ENCODE data around the gene ABHD17A. TPM values are rescaled to one million over a fixed set of nuclear protein-coding genes. Genes with fewer than 3 reads are reported as not detected.

ABHD17A gene
- total and polyA plus RNA-seq, 10 donors = 73.4 to 107 (median 83.6) TPM

DNA sequence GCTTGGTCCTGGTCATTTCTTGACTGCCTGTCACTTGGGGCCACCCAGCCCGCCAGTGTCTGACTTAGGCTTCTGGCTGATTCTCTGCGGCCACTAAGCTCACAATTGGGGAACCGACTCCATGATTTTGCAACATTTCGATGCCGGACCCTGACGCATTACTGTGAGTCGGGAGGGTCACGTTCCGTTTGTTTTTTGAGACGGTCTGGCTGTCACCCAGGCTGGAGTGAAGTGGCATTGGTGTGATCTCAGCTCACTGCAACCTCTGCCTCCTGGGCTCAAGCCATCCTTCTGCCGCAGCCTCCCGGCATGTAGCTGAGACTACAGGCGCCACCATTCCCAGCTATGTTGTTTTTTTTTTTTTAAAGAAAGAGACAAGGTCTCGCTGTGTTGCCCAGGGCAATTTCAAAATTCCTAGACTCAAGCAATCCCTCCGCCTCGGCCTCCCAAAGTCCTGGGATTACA lies 16.7 kb upstream of the ABHD17A start:
- 48 to 87% (median 74%) methylated on average over 16 of the region's 16 CpGs for WGBS, 5 donors
- intact Hi-C loops (cut with DNase I; ENCODE audit: low total_unique reads) = no loop called here
- peaks cover 20 to 89% (median 57%) of the 10 kb centered on the region in 6 donors for H3K4me1 ChIP-seq
- TF ChIP-seq POLR2AphosphoS5 (IDR thresholded peaks at IDR 0.05) = peak; percentile 7 to 71 (median 56)
- TF ChIP-seq POLR2A (IDR thresholded peaks at IDR 0.05) = no peak
- TF ChIP-seq, protein P1, sequence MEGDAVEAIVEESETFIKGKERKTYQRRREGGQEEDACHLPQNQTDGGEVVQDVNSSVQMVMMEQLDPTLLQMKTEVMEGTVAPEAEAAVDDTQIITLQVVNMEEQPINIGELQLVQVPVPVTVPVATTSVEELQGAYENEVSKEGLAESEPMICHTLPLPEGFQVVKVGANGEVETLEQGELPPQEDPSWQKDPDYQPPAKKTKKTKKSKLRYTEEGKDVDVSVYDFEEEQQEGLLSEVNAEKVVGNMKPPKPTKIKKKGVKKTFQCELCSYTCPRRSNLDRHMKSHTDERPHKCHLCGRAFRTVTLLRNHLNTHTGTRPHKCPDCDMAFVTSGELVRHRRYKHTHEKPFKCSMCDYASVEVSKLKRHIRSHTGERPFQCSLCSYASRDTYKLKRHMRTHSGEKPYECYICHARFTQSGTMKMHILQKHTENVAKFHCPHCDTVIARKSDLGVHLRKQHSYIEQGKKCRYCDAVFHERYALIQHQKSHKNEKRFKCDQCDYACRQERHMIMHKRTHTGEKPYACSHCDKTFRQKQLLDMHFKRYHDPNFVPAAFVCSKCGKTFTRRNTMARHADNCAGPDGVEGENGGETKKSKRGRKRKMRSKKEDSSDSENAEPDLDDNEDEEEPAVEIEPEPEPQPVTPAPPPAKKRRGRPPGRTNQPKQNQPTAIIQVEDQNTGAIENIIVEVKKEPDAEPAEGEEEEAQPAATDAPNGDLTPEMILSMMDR (IDR thresholded peaks at IDR 0.05 in 8 of 11, conservative IDR thresholded peaks at IDR 0.05 in 3 of 11) = no peak
- peaks cover 0 to 6% (median 0%) of the 10 kb centered on the region in 6 donors for H3K36me3 ChIP-seq
- H3K4me3 ChIP-seq = peak overlapping the region in 1 of 8 donors; percentile 28
- H3K9me3 ChIP-seq = no peaks in the 10 kb centered on the region
- H3K27me3 ChIP-seq (replicated peaks in 1 of 7) = no peaks in the 10 kb centered on the region
- no peak for DNase-seq
- peak overlapping the region in 7 of 8 donors; percentile 51 to 94 (median 92) for H3K27ac ChIP-seq

DNA sequence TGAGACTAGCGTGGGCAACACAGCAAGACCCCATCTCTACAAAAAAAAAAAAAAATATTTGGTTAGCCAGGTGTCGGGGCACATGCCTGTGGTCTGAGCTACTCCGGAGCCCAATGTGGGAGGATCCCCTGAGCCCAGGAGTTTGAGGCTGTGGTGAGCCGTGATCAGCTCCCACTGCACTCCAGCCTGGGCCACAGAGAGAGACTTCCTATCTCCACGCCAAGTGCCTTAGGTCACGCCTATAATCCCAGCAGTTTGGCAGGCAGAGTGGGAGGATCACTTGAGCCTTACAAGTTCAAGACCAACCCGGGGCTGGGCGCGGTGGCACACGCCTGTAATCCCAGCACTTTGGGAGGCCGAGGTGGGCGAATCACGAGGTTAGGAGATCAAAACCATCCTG lies 11.2 kb upstream of the ABHD17A start:
- H3K36me3 ChIP-seq = no peaks in the 10 kb centered on the region
- H3K4me1 ChIP-seq = peaks cover 30 to 80% (median 42%) of the 10 kb centered on the region in 6 donors
- TF ChIP-seq POLR2A (IDR thresholded peaks at IDR 0.05) = no peak
- TF ChIP-seq POLR2AphosphoS5 (IDR thresholded peaks at IDR 0.05) = no peak
- TF ChIP-seq, protein P1 (IDR thresholded peaks at IDR 0.05 in 8 of 11, conservative IDR thresholded peaks at IDR 0.05 in 3 of 11) = no peak
- no peaks in the 10 kb centered on the region for H3K27me3 ChIP-seq (replicated peaks in 1 of 7)
- WGBS, 5 donors = 63 to 72% (median 67%) methylated on average over 13 of the region's 13 CpGs
- intact Hi-C loops (cut with DNase I; ENCODE audit: low total_unique reads) = no loop called here
- H3K4me3 ChIP-seq = peak overlapping the region in 1 of 8 donors; percentile 62
- H3K9me3 ChIP-seq = no peaks in the 10 kb centered on the region
- H3K27ac ChIP-seq = peak overlapping the region in 7 of 8 donors; percentile 67 to 91 (median 87)
- DNase-seq = no peak

- Histone ChIP-seq H3K4me3 (no peak overlapping the region), H3K27me3 (replicated peaks in 1 of 7) (no peaks in the 10 kb centered on the region), H3K9me3 (no peaks in the 10 kb centered on the region), H3K4me1 (peaks cover 30 to 60% (median 41%) of the 10 kb centered on the region in 6 donors), H3K27ac (no peak overlapping the region), H3K36me3 (no peaks in the 10 kb centered on the region)
- intact Hi-C loops (cut with DNase I; ENCODE audit: low total_unique reads) = no loop called here
- TF ChIP-seq, protein P1 (IDR thresholded peaks at IDR 0.05 in 8 of 11, conservative IDR thresholded peaks at IDR 0.05 in 3 of 11) = no peak
- TF ChIP-seq POLR2A (IDR thresholded peaks at IDR 0.05) (no peak), POLR2AphosphoS5 (IDR thresholded peaks at IDR 0.05) (no peak)
- DNase-seq = no peak
- 86 to 92% (median 88%) methylated on average over 17 of the region's 17 CpGs for WGBS, 5 donors
Measured at GRCh38 chr19:1893791-1894190, 8.5 kb upstream of the ABHD17A start.

GRCh38 chr19:1889907-1890306 lies 4.6 kb upstream of the ABHD17A start:
- Histone ChIP-seq H3K9me3 (no peaks in the 10 kb centered on the region), H3K27ac (no peak overlapping the region), H3K4me3 (no peak overlapping the region), H3K36me3 (no peaks in the 10 kb centered on the region), H3K4me1 (peaks cover 0 to 41% (median 16%) of the 10 kb centered on the region in 6 donors), H3K27me3 (replicated peaks in 1 of 7) (no peaks in the 10 kb centered on the region)
- DNase-seq = no peak
- WGBS, 5 donors = 90 to 100% (median 100%) methylated on average over 1 of the region's 1 CpG
- intact Hi-C loops (cut with DNase I; ENCODE audit: low total_unique reads) = no loop called here
- TF ChIP-seq, protein P1 (IDR thresholded peaks at IDR 0.05 in 8 of 11, conservative IDR thresholded peaks at IDR 0.05 in 3 of 11) = no peak
- TF ChIP-seq POLR2AphosphoS5 (IDR thresholded peaks at IDR 0.05) (no peak), POLR2A (IDR thresholded peaks at IDR 0.05) (no peak)

Measured in spleen (tissue), 11 donors.